Kasumi-1 (cell line): Measurements from ENCODE around the gene SLC25A39.
A peak's percentile ranks its signal among the peaks of the same experiment; 100 is the strongest.

Source experiments
- DNase-seq, 2 experiments: peaks; one replicate each; lab custom pipeline; 2025; lab: John Stamatoyannopoulos, UW

The SLC25A39 gene

GRCh38 chr17:44314524-44314868 is 10.1 kb downstream of the SLC25A39 start:
- no peak for DNase-seq

GRCh38 chr17:44314031-44314430 is 10.6 kb downstream of the SLC25A39 start:
- DNase-seq: no peak

- DNase-seq: no peak
Observed at GRCh38 chr17:44312396-44313104, 12.1 kb downstream of the SLC25A39 start.

DNA sequence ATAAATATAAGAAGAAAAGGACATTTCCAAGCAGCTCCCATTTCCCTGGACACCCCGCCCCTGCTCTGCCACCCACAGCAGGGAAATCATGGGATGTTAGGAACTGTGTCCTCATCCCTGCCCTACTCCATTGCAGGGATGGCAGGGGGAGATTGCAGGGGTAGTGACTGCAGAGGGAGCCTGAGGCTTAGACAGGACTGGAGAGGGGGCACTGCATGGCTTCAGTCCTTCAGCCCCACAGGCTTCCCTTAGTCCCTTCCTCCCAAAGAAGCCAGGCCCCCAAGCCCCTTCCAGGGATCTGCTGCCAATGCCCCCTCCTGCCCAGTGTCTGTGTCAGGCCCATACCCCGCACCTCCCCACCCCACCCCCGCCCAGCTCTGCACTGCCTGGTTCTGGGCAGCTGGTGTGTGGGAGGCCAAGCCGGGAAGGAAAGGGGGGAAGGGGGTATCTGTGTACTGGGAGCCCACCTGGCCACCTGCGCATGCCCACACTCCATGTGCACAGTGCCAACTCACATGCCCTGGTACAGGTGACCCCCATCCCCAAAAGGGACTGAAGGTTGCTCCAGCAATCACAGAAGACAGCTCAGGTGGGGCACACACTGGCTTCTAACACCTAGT is 13.0 kb downstream of the SLC25A39 start:
- DNase-seq: no peak

GRCh38 chr17:44310609-44311376 is 13.8 kb downstream of the SLC25A39 start:
- DNase-seq: no peak

DNA sequence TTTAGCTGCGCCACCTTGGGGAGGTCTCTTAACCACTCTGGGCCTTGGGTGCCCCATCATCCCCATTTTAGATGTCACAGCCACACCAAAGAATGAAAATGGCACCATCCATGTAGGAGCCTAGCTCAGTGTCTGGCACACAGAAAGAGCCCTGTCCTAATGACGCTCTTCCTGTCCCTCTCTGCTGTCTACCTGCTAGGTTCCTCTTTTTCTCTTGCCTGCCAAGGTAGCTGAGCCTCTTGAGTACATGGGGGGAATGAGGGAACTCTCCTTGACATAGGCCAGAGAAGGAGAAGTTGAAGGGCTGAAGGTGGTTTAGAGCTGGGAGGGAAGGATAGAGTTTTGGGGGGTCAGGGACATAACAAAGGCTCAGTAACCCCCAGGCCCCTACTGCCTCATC is 14.4 kb downstream of the SLC25A39 start:
- no peak for DNase-seq

DNA sequence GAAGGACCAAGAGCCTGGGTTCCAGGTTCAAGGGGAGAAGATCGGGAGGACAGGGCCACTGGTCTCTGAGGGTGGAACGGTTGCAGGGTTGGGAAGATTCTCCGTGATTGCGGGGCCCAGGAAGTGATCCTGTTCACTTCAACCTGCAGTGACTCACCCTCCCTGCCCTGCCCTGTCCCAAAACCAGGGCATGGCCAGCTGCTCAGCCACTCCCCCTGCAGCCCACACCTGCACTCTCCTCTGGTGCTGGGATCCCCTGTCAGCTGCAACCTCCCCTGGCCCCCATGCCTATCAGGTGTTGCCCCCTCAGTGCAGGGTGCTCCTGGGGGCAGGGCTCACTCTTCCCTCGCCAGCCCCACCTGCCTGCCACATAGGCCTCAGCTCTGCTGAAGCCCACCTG is 15.2 kb downstream of the SLC25A39 start:
- no peak for DNase-seq

- no peak for DNase-seq
Observed at GRCh38 chr17:44308865-44309264, 15.8 kb downstream of the SLC25A39 start.

- peak; percentile 62 to 63 for DNase-seq
Observed at GRCh38 chr17:44308320-44308818, 16.3 kb downstream of the SLC25A39 start, which contains the start of gene RUNDC3A. Gene RUNDC3A, plus strand, starts transcription at chr17:44308601. Its CDS starts 232 bp downstream, at chr17:44308833.

DNA sequence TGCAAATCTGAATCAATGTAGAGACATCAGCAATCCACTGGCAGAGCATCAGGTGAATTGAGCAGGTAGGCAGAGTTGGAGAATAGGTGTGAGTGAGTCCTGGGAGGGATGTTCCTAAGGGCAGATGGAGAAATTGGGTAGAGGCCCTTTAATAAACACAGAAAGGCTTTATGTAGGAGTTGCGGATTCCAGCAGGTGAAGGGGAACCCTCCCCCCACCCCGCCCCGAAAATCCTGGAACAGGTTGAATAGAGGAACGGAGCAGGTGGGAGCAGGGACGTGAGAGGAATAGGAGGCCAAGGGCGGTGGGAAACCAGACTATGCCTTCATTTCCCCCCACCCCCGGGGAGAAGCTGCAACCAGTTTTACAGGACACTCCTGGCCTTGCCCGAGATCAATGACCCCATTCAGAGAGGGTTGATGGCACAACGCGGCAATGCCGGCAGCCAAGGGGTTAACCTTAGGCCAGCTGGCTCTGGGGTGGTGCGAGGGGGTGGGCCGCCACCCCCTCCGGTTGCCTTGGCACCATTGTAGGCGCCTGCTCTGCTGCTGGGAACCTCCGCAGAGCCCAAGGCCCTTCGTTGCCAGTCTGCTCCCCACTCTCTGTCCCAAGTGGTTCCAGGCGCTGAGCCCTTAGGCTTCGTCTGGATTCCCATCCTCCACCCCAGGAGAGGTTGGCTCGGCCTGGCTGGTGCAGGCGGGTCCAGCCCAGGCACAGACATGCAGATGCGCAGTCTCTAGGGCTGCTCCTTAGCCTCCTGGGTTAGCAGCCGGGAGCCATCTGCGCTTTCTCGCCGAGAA is 17.0 kb downstream of the SLC25A39 start:
- DNase-seq: no peak

- DNase-seq: no peak
Observed at GRCh38 chr17:44304651-44305050, 20.0 kb downstream of the SLC25A39 start.

DNA sequence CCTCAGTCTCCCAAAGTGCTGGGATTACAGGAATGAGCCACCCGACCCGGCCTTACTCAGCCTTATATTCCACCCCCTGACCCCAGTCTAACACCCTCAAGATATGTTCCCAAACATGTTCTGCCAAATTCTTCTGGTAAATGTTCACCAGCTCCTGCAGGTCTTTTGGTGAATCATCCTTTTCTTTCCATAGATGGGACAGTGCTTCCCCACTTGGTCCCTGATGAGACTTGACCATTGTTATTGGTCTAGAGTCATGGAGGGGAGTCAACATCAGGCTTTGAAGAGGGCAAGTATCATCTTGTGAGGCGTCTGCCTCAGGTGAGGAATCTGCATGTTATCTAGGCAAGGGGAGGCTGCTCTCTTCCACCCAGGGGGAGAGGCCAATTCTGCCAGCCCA is 26.6 kb downstream of the SLC25A39 start:
- no peak for DNase-seq

DNA sequence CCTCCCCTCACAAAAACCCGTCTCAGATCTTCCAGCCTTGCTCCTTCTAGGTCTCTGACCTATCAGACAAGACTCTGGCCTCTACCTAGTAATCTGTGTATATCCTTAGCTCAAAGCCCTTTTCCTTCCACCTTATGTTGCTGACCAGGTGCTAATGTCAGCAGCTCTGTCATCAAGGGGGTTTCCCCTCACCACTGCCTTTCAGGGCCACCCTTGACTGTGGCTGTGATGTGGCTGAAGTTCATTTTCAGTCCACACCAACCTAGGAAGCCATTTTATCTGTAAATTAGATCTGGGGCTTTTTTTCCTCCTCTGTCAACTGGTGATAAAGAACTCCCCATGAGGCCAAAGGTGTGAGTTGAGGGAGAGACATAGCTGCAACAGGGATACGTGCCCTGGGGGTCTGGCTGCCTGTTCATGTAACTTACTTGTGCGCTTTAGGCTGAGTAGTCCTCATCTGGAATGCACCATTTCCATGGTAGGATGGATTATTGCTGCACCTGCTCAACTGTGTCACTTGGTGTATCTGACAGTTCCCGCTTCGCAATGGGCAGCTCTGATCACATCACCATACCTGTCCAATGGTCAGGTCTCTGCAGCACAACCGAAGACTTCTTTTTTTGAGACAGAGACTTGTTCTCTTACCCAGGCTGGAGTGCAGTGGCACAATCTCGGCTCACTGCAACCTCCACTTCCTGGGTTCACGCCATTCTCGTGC is 31.0 kb downstream of the SLC25A39 start:
- DNase-seq: no peak

- DNase-seq: no peak
Observed at GRCh38 chr17:44287651-44288050, 37.0 kb downstream of the SLC25A39 start.

DNA sequence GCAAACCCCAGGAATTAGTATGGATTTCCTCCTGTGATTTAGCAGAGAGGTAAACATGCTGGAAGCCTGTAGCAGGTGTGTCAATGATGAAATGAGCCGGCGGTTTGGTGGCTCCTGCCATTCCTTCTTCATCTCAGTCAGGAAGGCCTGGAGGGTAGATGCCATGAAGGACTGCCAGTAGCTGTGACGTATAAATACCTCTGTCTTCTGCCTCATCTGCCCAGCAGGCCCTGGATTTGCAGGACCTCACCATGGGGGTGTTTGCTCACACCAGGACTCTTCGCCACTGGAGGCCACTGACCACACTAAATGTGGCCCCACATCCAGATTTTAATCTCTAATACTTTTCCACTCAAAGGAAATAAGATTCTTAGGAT is 40.6 kb downstream of the SLC25A39 start:
- DNase-seq: no peak

DNA sequence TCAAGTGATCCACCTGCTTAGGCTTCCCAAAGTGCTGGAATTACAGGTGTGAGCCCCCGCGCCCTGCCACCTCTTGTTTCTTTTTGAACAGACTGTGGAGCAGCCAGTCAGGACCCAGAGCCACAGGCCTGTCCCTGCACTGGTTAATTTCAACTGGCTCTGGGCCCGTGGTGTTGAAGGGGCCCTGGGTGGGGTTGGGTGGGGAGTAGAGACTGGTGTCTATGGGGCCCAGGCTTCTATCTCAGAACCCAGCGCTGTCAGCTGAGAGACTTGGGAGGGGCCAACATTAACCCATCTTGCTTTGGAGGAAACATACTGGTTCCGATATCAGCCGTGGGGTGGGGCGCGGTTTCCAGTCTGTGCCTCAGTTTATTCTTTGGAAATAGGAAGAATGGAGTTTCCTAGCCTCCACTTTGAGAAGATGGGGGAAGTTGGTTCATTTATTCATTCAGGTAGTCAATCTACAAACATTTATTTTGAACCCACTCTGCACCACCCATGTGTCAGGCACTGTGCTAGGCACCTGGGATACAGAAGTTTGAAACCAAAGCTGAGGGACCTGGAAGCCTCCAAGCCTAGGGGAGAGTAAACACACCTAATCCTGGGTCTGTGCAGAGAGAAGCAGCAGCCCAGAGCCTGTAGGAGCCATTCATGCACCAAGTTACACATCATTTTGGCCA is 41.1 kb downstream of the SLC25A39 start:
- DNase-seq: no peak

GRCh38 chr17:44282264-44282663 is 42.4 kb downstream of the SLC25A39 start:
- no peak for DNase-seq

DNA sequence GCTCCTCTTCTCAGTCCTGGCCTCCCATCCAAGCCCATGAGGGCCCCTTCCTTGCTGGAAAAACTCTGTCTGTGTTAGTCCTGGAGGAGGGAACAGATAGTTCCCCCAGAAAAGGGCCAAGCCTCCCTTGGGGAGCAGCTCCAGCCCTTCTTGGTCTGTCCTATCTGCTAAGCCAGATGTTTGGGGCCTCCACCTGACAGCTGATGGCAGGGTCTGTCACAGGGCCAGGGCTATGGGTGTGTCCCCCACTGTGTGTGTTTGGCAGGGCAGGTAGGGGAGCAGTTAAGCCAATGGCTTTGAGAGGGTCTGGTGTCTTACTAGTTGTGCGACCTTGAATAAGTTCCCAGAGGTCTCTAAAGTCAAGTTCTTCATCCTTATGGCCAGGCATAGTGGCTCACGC is 43.1 kb downstream of the SLC25A39 start:
- no peak for DNase-seq

GRCh38 chr17:44280392-44280937 is 44.2 kb downstream of the SLC25A39 start:
- DNase-seq: no peak

DNA sequence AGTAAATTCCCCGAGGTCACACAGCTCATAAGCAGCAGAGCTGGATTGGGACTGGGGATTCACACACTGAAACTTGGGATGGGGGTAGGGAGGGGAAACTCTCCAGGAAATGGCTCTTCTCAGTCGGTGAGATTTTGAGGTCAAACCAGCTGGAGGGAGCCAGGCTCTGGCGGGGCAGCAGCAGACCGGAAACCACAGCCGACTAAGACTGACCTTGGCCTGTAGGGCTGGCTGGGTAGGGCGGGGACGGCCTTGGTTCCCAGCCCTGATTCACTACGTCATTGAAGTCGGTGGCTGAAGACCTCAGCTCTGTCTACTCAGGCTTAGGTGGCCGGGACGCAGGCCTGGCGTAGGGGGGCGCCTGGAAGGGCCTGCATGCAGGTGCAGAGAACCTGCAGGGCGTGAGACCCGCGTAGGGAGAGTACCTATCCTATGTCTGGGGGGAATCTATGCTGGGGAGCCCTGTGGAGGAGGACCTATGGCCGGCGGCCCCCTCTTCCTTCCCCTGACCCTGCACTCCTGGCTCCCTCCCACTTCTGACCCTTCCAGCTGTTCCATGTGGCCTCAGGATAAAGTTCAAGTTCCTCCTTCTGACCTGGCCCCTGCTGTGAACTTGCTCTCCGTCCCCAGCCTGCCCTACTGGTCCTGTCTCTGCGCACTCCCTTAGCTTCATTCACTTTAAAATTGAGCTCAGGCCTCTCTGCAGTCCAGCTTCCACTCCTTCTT is 44.8 kb downstream of the SLC25A39 start:
- peak in 1 of 2 experiments; percentile 44 for DNase-seq
